SK-N-SH treated with all-trans-retinoic acid at 6 μM for 48 hours (cell line): Measurements from ENCODE around the gene AARSD1.

Experiments
- ATAC-seq: fragments of 200-7000 bp; cut with Tn5 transposase; 3 replicates; pipeline ENCODE4 v1.9.1; 2020; ENCODE audit warnings: mild to moderate bottlenecking, moderate library complexity
- ARNTL ChIP-seq: fragments of 450-650 bp; formaldehyde crosslinking; IDR thresholded peaks from 2 replicates; pipeline ENCODE4 v1.5.0; 2020; ENCODE audit warnings: low read depth, mild to moderate bottlenecking, moderate library complexity, borderline replicate concordance
- BACH2 ChIP-seq: fragments of 250-450 bp; sonication (Bioruptor Pico); IDR thresholded peaks from 2 replicates; pipeline ENCODE4 v1.9.0; 2021; ENCODE audit warnings: mild to moderate bottlenecking, borderline replicate concordance
- CSDC2 ChIP-seq: fragments of 250-450 bp; sonication (Bioruptor Pico); IDR thresholded peaks from 2 replicates; pipeline ENCODE4 v1.5.0; 2020; ENCODE audit warnings: mild to moderate bottlenecking, moderate library complexity
- GLIS3 ChIP-seq: fragments of 250-450 bp; sonication (Bioruptor Pico); IDR thresholded peaks from 2 replicates; pipeline ENCODE4 v1.5.0; 2020; ENCODE audit warnings: mild to moderate bottlenecking, moderate library complexity
- ISL1 ChIP-seq: fragments of 250-450 bp; sonication (Bioruptor Pico); IDR thresholded peaks from 2 replicates; pipeline ENCODE4 v2.1.2; 2022; ENCODE audit warnings: mild to moderate bottlenecking, moderate library complexity
- OSR1 ChIP-seq: fragments of 250-450 bp; sonication (Bioruptor Pico); IDR thresholded peaks from 2 replicates; pipeline ENCODE4 v1.8.0; 2022; ENCODE audit warnings: moderate library complexity, mild to moderate bottlenecking, inconsistent platforms
- PATZ1 ChIP-seq: fragments of 250-450 bp; sonication (Bioruptor Pico); IDR thresholded peaks from 2 replicates; pipeline ENCODE4 v1.8.0; 2020; ENCODE audit warnings: mild to moderate bottlenecking, moderate library complexity, borderline replicate concordance
- POU6F1 ChIP-seq: fragments of 250-450 bp; sonication (Bioruptor Pico); IDR thresholded peaks from 2 replicates; pipeline ENCODE4 v1.8.0; 2021; ENCODE audit warnings: low read depth, mild to moderate bottlenecking, moderate library complexity, borderline replicate concordance
- PPARA ChIP-seq: fragments of 250-450 bp; sonication (Bioruptor Pico); IDR thresholded peaks from 2 replicates; pipeline ENCODE4 v1.5.0; 2020; ENCODE audit warnings: mild to moderate bottlenecking, borderline replicate concordance
- RARB ChIP-seq: fragments of 250-450 bp; sonication (Bioruptor Pico); IDR thresholded peaks from 2 replicates; pipeline ENCODE4 v1.8.0; 2021; ENCODE audit warnings: mild to moderate bottlenecking, moderate library complexity
- SNAI2 ChIP-seq: fragments of 250-450 bp; sonication (Bioruptor Pico); IDR thresholded peaks from 2 replicates; pipeline ENCODE4 v1.5.0; 2020; ENCODE audit warnings: mild to moderate bottlenecking, moderate library complexity
- TCF4 ChIP-seq: fragments of 250-450 bp; sonication (Bioruptor Pico); IDR thresholded peaks from 2 replicates; pipeline ENCODE4 v1.8.0; 2021; ENCODE audit warnings: mild to moderate bottlenecking, moderate library complexity, borderline replicate concordance
- TOX ChIP-seq: fragments of 250-450 bp; sonication (Bioruptor Pico); IDR thresholded peaks from 2 replicates; pipeline ENCODE4 v1.8.0; 2021; ENCODE audit warnings: mild to moderate bottlenecking, moderate library complexity, borderline replicate concordance
- TSHZ2 ChIP-seq: fragments of 250-450 bp; sonication (Bioruptor Pico); IDR thresholded peaks from 2 replicates; pipeline ENCODE4 v1.5.0; 2020; ENCODE audit warnings: mild to moderate bottlenecking, moderate library complexity
- ZC3H10 ChIP-seq: fragments of 250-450 bp; sonication (Bioruptor Pico); IDR thresholded peaks from 2 replicates; pipeline ENCODE4 v1.5.1; 2021; ENCODE audit warnings: mild to moderate bottlenecking, moderate library complexity
- ZFP3 ChIP-seq: fragments of 250-450 bp; sonication (Bioruptor Pico); IDR thresholded peaks from 2 replicates; pipeline ENCODE4 v1.5.0; 2020; ENCODE audit warnings: mild to moderate bottlenecking, moderate library complexity
- ZFP30 ChIP-seq: fragments of 450-650 bp; formaldehyde crosslinking; IDR thresholded peaks from 2 replicates; pipeline ENCODE4 v1.5.0; 2022; ENCODE audit warnings: mild to moderate bottlenecking, moderate library complexity
- ZNF565 ChIP-seq: fragments of 450-650 bp; formaldehyde crosslinking; conservative IDR thresholded peaks from 2 replicates; pipeline ENCODE4 v1.5.0; 2020; ENCODE audit warnings: low read depth, mild to moderate bottlenecking, moderate library complexity
- ZNF70 ChIP-seq: fragments of 450-650 bp; formaldehyde crosslinking; IDR thresholded peaks from 2 replicates; pipeline ENCODE4 v1.5.0; 2020; ENCODE audit warnings: mild to moderate bottlenecking, moderate library complexity
- ZNF8 ChIP-seq: fragments of 450-650 bp; formaldehyde crosslinking; IDR thresholded peaks from 2 replicates; pipeline ENCODE4 v1.5.0; 2020; ENCODE audit warnings: mild to moderate bottlenecking, moderate library complexity
- TF ChIP-seq, protein P1 (sequence below): fragments of 250-450 bp; sonication (Bioruptor Pico); IDR thresholded peaks from 2 replicates; pipeline ENCODE4 v1.5.1; 2020; ENCODE audit warnings: low read depth, mild to moderate bottlenecking, moderate library complexity
- TF ChIP-seq, protein P2 (sequence below): fragments of 250-450 bp; sonication (Bioruptor Pico); IDR thresholded peaks from 2 replicates; pipeline ENCODE4 v1.5.1; 2021; ENCODE audit warnings: mild to moderate bottlenecking, moderate library complexity

The AARSD1 gene

GRCh38 chr17:42944211-42944610, 20.0 kb downstream of the AARSD1 start:
- TF ChIP-seq ZNF565 (CRISPR knock-in tag) = no peak
- no peak for TF ChIP-seq ARNTL (CRISPR knock-in tag)
- TF ChIP-seq, protein P1, sequence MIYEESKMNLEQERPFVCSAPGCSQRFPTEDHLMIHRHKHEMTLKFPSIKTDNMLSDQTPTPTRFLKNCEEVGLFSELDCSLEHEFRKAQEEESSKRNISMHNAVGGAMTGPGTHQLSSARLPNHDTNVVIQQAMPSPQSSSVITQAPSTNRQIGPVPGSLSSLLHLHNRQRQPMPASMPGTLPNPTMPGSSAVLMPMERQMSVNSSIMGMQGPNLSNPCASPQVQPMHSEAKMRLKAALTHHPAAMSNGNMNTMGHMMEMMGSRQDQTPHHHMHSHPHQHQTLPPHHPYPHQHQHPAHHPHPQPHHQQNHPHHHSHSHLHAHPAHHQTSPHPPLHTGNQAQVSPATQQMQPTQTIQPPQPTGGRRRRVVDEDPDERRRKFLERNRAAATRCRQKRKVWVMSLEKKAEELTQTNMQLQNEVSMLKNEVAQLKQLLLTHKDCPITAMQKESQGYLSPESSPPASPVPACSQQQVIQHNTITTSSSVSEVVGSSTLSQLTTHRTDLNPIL (CRISPR knock-in tag) = no peak
- no peak for TF ChIP-seq ZFP3
- no peak for TF ChIP-seq ZNF8 (CRISPR knock-in tag)
- TF ChIP-seq OSR1 = no peak
- TF ChIP-seq PPARA (CRISPR knock-in tag) = no peak
- TF ChIP-seq, protein P2, sequence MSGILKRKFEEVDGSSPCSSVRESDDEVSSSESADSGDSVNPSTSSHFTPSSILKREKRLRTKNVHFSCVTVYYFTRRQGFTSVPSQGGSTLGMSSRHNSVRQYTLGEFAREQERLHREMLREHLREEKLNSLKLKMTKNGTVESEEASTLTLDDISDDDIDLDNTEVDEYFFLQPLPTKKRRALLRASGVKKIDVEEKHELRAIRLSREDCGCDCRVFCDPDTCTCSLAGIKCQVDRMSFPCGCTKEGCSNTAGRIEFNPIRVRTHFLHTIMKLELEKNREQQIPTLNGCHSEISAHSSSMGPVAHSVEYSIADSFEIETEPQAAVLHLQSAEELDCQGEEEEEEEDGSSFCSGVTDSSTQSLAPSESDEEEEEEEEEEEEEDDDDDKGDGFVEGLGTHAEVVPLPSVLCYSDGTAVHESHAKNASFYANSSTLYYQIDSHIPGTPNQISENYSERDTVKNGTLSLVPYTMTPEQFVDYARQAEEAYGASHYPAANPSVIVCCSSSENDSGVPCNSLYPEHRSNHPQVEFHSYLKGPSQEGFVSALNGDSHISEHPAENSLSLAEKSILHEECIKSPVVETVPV (CRISPR knock-in tag) = no peak
- no peak for TF ChIP-seq TSHZ2 (CRISPR knock-in tag)
- TF ChIP-seq TOX (CRISPR knock-in tag) = no peak
- TF ChIP-seq BACH2 = no peak
- no peak for TF ChIP-seq RARB (CRISPR knock-in tag)
- TF ChIP-seq ZC3H10 (CRISPR knock-in tag) = no peak
- no peak for TF ChIP-seq ZNF70 (CRISPR knock-in tag)
- TF ChIP-seq ZFP30 (CRISPR knock-in tag) = no peak
- TF ChIP-seq SNAI2 (CRISPR knock-in tag) = no peak
- ATAC-seq = no peak

DNA sequence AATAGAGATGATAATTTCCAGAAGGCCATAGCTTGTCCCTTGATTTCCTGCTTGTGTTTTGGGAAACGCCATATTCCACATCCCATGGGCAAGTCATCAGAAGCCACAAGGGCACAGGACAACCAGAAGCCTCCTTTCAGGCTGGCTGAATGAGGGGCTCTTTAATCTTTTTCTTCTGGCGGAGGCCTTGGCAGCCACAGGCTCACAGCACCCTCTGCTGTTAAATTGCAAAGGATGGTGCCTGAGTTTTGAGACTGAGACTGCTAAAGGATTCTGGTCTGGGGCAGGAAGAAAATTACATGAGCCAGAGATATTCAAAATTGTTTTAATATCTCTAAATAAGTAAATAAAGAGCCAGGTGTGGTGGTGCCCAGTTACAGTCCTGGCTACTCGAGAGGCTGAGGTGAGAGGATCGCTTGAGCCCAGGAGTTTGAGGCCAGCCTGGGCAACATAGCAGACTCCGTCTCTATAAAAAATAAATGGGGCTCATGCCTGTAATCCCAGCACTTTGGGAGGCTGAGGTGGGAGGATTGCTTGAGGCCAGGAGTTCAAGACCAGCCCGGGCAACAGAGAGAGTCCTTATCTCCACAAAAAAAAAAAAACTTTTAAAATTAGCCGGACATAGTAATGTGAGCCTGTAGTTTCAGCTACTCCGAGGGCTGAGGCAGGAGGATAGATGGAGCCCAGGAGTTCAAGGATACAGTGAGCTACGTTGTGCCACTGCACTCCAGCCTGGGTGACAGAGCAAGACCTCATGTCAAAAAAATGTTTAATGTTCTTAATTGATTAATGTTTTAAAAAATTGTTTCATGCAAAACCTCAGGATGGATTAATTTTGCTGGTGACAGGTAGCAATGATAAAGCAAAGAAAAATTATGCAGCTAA, 26.3 kb downstream of the AARSD1 start:
- TF ChIP-seq ZNF565 (CRISPR knock-in tag) (no peak), ISL1 (no peak), ZNF8 (CRISPR knock-in tag) (no peak), RARB (CRISPR knock-in tag) (no peak), PATZ1 (CRISPR knock-in tag) (no peak), BACH2 (no peak), SNAI2 (CRISPR knock-in tag) (no peak), TSHZ2 (CRISPR knock-in tag) (no peak), OSR1 (no peak), TCF4 (CRISPR knock-in tag) (no peak), POU6F1 (CRISPR knock-in tag) (no peak), PPARA (CRISPR knock-in tag) (no peak), ZC3H10 (CRISPR knock-in tag) (no peak), CSDC2 (no peak), GLIS3 (CRISPR knock-in tag) (no peak), ZFP3 (no peak), TOX (CRISPR knock-in tag) (no peak), ARNTL (CRISPR knock-in tag) (no peak)
- TF ChIP-seq, protein P1 (CRISPR knock-in tag) = no peak
- TF ChIP-seq, protein P2 (CRISPR knock-in tag) = no peak

More for the DNA sequence above, 26.3 kb downstream of the AARSD1 start:
- ATAC-seq = peak; percentile 99
